Fibroblast of peridontal ligament (primary cell): ENCODE data around the gene MASTL.

Experiments used
- DNase-seq: peaks from one replicate; pipeline ENCODE4 v3.0.0-alpha.2; 2010; ENCODE audit errors: extremely low read depth

Gene MASTL

GRCh38 chr10:27225642-27226257 lies 70.6 kb downstream of the MASTL start:
- DNase-seq: no peak

GRCh38 chr10:27230022-27230421 lies 74.9 kb downstream of the MASTL start:
- DNase-seq: no peak

- no peak for DNase-seq
Measured at GRCh38 chr10:27235706-27236105, 80.6 kb downstream of the MASTL start.
